Posterior vena cava (tissue), 2 donors: ENCODE results near the gene CACNB1. TPM values are rescaled to one million over a fixed set of nuclear protein-coding genes. Genes with fewer than 3 reads are reported as not detected.
"Not testable (repeated sequence)": the region's sequence is repeated elsewhere in the genome, so short reads cannot be mapped to it uniquely, and the experiment has no call there.

ENCODE experiments used
- DNase-seq: peaks from one replicate; pipeline ENCODE4 v3.0.0-alpha.2; 2020; ENCODE audit warnings: low spot score
- intact Hi-C, 2 donors: fragments of 100-400 bp; cut with DNase I; formaldehyde crosslinking; loops; one replicate each; pipeline versions ENCODE4 v1.14.1 to v1.14.2; 2022 to 2023
- total RNA-seq, 2 donors: library from RNA; stranded (reverse); fragmentation: NEBNext Ultra II Directional; extraction: Animal tissue kit (Norgen Biotek cat#: 25700); gene quantifications; one replicate each; pipeline ENCODE4 v1.2.1, GENCODE V29; 2021
- donor health status: DM: yes; HTN: yes; CAD: no.
- donor health status: DM: yes; HTN: yes; CAD: no.

Gene CACNB1
- total RNA-seq, 2 donors from 2014 or later, result 8.8 to 11.3 TPM

DNA sequence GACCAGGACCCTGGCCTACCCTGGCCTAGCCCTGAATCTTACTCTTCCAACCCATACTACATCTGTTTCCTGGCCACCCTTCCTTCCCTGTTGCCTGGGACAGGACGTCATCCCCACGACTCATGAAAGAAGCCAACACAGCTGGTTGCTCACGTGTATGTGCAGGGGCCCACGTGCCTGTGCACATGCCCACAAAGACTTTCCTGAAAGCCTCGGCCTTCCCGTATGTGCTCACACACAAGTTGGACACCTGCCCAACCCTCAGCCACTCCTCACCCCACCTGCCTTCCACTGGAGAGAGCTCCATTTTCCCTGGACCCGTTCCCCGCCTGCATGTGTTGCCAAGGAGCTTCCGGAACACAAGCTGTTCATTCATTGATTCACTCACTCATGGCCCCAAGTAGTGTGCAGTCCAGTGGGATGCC, 53.0 kb downstream of the CACNB1 start:
- peak; percentile 96 for DNase-seq
- intact Hi-C loops, result no loop called here

DNA sequence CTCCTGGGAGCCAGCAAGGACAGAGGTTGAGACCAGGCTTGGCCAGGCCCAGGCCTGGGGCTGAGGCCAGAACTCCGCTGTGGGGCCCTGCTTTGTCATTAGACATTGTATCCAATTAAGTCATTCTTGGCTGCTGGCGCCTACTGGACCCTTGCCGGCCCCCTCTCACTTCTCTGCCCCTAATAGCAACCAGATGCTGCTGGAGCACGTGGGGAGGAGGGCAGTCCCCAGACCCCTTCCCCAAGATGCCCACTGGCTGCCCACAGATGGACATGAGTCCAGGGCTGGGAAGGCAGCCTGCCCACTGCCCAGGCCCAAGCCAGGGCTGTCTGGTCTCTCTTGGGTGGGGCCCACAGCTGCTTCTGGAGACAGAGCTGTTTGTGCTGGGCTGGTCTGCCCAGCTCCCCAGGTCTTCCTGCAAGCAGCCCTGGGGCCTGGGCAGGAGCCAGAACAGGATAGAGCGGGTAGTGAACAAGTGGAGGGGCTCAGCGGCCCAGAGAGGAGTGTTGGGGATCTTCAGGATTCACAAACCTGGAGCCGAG, 53.8 kb downstream of the CACNB1 start:
- intact Hi-C loops, result no loop called here
- DNase-seq, result peak; percentile 89

DNA sequence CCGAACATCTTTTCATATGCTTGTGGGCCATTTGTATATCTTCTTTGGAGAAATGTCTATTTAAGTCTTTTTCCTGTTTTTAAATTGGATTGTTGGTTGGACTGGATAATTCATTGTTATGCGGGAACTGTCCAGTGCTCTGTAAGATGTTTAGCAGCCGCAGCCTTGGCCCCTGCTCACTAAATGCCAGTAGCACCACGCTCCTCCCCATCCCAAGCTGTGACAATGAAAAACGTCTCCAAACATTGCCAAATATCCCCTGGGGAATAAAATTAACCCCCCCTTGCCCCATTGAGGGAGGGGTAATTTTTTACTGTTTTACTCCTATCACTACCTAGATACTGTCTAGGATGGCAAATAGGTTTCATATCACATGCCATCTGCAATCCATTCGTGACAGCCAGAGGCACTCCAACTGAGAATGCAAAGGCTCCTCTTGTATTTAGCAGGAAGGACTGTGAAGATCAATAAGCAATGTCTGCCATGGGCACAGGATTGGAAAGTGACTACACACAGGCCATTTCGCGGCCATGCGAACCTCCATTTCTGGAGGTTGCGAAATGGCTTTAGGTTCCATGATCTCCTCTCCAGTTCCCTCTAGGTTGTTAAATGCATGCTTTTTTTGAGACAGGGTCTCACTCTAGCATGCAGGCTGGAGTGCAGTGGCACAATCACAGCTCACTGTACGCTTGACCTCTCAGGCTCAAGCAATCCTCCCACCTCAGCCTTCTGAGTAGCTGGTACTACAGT, 55.4 kb downstream of the CACNB1 start:
- no peak for DNase-seq
- intact Hi-C loops, result no loop called here

DNA sequence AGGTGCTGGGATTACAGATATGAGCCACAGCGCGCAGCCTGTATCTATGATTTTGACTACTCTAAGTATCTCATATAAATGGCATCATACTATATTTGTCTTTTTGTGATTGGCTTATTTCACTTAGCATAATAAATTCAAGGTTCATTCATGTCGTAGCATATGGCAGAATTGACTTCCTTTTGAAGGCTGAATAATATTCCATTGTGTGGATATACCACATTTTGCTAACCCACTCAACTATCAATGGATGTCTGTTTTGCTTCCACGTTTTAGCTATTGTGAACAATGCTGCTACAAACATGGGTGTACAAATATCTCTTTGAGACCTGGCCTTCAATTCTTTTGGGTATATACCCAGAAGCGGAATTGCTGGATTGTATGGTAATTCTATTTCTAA, 56.2 kb downstream of the CACNB1 start:
- DNase-seq, result no peak
- intact Hi-C loops, result no loop called here

DNA sequence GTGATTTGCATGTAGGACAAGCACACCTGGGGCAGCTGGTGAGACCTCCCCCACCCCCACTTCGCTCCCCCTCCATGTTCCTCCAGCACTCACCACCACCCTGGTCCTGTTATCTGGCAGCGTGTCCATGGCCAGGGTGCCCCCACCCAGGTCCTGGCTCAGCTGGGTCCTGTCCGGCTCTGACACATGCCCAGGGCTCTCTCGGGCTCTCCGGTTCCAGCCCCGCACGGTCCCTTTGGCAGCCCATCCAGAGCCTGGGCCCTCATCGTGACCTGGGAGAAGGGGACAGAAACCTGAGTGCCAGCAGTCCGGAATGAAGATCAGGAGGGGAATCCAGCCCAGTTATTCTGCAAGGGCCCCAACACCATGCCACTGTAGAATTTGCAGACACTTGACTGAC, 57.9 kb downstream of the CACNB1 start:
- intact Hi-C loops, result no loop called here
- no peak for DNase-seq

DNA sequence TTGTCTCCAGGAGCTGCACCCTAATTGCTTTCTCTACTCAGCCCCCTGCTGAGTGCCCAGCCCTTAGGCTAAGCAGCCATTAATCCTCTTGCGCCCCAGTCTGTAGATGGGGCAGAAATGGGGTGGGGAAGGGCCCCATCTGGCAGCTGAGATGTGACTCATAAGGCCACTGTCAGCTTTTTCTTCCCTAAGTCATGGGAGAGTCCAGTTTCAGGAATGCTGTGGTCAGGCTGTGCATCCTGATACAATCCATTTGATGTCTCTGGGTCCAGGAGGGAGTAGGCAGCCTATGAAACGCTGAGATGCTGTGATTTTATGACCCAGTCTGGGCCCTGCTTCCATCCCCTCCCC, 58.3 kb downstream of the CACNB1 start:
- no peak for DNase-seq
- intact Hi-C loops, result no loop called here

DNA sequence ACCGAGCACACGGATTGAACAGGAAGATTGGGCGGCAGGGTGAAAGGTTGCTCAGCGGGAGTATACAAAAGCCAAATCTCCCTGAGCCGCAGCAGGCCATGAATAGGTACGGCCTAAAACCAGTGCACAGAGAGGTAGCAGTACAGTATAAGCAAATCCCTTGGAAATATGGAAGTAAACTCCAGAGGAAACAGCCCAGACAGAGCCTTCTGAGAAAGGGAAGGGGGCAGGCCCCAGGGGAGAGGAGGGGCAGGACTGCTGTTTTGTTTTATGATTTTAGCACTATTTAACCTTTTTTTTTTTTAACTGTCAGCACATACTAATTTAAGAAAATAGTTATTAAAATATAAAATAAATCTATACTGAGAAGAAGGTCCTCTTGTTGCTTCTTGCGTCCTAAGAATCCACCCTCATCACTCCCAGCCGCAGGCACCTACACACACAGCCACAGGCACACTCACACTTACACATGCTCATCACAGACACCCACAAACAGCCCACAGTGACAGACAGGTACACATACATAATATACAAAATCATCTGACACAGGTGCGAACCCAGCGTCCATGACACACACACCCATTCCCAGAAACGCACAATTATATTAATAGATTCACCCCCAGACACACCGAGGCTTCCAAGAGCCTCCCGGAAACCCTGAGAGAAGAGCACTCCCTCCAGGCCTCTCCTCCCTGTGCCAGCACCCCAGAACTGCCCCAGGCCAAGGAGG, 58.9 kb downstream of the CACNB1 start:
- intact Hi-C loops, result no loop called here
- no peak for DNase-seq

DNA sequence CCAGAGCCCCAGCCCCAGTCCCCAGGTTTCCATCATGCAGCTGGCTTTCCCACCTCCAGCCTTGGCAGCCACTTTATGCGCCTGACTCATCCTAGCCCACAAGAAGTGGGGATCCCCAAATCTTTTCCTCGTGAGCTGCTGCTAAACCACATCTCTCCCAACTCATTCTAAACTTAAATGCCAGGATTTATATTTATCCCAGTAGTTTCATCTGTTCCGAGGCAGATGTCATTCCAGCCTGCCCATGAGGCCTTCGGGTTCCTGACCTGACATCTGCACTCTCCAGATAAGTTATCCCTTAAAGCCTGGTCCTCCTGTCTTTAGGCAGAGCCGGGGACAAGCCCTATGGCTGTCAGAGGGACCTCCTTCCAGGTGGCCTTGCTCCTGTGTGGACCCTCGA, 62.6 kb downstream of the CACNB1 start:
- DNase-seq, result no peak
- intact Hi-C loops, result no loop called here

DNA sequence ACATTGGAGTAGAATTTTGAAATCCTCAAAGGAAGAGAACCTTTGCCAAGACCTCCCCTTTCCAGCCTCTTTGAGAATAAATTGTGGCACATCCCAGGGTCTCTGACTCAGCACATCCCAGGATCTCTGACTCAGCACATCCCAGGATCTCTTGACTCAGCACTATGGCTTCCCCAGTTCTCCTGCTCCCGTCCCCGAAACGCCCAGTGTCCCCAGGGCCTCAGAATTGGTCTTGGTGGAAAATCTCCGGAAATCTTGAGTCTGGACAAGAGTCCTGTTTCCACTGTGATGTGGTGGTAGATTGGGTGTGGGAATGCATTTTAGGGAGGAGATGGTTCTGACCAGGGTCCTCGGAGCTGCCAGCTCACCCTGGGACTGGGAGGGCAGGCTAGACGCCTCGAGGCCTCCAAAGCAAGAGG, 65.3 kb downstream of the CACNB1 start:
- intact Hi-C loops, result no loop called here

DNA sequence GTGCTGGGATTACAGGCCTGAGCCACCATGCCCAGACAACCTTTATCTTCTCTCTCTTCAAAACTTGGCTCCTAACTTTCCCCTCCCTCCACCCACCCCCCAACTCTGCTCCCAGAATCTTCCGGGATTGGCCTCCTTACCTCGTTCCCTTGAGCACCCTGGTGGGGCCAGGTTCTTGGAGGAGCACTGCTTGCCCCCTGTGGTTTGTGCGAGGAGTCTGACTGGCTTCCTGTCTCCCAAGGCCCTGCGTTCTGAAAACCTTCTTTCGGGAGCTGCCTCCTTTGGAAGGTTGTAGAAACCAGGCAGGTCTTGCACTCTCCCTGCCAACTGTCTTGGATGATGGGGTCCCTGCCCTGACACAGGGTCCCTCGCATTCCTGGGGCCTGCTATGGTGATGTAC, 65.9 kb downstream of the CACNB1 start:
- intact Hi-C loops, result no loop called here
- no peak for DNase-seq

More for the DNA sequence above, 65.3 kb downstream of the CACNB1 start:
- DNase-seq, result no peak

DNA sequence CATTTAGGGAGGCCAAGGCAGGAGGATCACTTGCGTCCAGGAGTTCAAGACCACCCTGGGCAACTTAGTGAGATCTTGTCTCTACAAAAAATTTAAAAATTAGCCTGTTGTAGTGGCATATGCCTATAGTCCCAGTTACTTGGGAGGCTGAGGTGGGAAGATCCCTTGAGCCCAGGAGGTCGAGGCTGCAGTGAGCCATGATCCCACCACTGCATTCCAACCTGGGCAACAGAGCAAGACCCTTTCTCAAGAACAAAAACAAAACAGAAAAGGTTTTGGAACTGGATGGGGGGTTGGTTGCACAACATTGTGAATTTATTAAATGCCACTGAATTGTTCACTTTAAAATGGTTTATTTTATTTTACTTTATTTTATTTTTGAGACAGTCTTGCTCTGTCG, 67.3 kb downstream of the CACNB1 start:
- DNase-seq, result no peak
- intact Hi-C loops, result no loop called here

DNA sequence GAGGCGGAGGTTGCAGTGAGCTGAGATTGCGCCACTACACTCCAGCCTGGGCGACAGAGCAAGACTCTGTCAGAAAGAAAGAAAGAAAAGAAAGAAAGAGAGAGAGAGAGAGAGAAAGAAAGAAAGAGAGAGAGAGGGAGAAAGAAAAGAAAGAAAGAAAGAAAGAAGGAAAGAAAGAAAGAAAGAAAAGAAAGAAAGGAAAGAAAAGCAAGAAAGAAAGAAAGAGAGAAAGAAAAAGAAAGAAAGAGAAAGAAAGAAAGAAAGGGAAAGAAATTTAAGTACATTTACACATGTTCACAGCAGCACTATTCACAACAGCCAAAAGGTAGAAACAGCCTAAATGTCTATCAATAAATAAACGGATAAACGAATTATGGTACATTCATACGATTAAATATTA, 67.9 kb downstream of the CACNB1 start:
- intact Hi-C loops, result not testable (repeated sequence)

DNA sequence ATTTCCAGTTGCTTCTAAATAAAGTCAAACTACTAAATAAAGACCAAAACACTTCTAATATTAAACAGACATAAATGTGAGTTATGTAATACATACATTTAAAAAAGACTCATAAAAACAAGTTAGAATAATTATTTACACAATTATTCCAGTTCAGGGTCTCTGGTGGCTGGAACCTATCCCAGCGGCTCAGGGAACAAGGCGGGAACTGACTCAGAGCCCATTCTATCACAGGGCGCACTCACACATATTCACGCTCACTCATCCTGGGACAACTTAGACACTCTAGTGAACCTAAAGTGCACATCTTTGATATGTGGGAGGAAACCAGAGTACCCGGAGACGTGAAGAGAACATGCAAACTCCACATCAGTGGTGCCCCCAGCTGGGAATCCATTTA, 71.0 kb downstream of the CACNB1 start:
- intact Hi-C loops, result no loop called here
- no peak for DNase-seq

More for the DNA sequence above, 67.9 kb downstream of the CACNB1 start:
- DNase-seq, result not testable (repeated sequence)

DNA sequence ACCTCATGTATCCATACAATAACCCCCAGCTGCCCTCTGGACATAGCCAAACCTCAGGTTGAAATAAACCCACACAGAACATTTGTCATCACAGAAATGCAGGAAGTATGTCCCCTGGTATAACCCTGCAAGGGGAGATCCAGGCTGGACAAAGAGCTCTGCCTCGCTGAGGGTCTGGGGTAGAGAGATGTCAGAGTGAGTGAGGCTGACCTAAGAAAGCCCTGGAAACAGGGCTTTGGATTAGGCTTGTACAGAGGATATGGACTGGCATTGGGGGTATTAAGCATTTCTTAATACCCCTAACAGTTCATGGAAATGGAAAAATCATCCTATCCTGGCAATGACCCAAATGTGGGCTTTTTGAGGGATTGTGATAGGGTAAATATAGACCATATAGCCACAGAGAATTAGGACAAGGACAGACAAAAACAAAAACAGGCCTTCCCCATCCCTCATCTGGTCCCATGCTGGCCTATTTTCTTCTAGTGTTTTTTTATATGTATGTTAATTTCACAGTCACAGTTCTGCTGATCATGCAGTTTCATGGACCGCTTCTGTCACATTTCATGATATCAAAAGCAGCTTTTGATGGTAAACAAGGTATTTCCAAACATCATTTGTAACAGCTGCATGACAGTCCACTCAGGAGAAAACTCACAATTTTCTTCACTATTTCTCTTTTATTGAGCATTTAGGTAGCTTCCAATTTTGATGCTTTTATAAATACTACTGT, 72.2 kb downstream of the CACNB1 start:
- no peak for DNase-seq
- intact Hi-C loops, result no loop called here

DNA sequence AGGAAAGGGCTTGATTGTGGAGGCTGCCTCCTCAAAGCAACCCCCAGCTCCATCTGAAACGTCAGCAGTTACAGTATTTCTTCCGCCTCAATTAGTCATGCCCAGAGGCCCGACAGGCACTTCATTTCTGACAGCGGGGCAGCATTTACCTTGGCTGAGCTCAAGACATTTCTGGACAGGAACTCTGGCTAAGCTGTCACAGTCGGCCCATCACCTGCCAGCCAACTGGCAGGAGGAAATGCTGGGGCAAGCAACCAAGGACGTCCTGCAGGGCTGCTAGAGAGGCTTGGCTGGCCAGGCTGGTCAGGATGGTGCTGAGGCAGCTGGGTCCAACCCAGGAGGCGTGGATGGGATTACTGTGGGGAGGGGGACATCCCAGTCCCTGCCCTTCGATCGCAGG, 73.8 kb downstream of the CACNB1 start:
- intact Hi-C loops, result no loop called here
- no peak for DNase-seq

Other genes with a start within 250 kb of the CACNB1 start
- not detected for gene FBXO47, start 230.3 kb downstream of the CACNB1 start, total RNA-seq
- gene PLXDC1, start 46.0 kb downstream of the CACNB1 start, total RNA-seq, result 10 to 100 TPM; 16.0 to 27.2 TPM
- gene ARL5C, start 31.5 kb downstream of the CACNB1 start, total RNA-seq, result not detected
- gene RPL19, start 2.6 kb upstream of the CACNB1 start, total RNA-seq, result 1,000 to 10,000 TPM; 1,084 to 1,135 TPM
- gene STAC2, start 28.3 kb upstream of the CACNB1 start, total RNA-seq, result 1 to 10 TPM in 1 of 2 donors, under 1 TPM in 1; 0.71 to 1.2 TPM
- 10 to 100 TPM; 13.7 to 15.4 TPM for gene FBXL20, start 204.0 kb upstream of the CACNB1 start, total RNA-seq